Measurements from ENCODE around the gene UBR7. TPM values are rescaled to one million over a fixed set of nuclear protein-coding genes. Genes with fewer than 3 reads are reported as not detected.

The UBR7 gene, protein sequence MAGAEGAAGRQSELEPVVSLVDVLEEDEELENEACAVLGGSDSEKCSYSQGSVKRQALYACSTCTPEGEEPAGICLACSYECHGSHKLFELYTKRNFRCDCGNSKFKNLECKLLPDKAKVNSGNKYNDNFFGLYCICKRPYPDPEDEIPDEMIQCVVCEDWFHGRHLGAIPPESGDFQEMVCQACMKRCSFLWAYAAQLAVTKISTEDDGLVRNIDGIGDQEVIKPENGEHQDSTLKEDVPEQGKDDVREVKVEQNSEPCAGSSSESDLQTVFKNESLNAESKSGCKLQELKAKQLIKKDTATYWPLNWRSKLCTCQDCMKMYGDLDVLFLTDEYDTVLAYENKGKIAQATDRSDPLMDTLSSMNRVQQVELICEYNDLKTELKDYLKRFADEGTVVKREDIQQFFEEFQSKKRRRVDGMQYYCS
- total RNA-seq = 20.6 and 23.8 TPM in 2 replicates

DNA sequence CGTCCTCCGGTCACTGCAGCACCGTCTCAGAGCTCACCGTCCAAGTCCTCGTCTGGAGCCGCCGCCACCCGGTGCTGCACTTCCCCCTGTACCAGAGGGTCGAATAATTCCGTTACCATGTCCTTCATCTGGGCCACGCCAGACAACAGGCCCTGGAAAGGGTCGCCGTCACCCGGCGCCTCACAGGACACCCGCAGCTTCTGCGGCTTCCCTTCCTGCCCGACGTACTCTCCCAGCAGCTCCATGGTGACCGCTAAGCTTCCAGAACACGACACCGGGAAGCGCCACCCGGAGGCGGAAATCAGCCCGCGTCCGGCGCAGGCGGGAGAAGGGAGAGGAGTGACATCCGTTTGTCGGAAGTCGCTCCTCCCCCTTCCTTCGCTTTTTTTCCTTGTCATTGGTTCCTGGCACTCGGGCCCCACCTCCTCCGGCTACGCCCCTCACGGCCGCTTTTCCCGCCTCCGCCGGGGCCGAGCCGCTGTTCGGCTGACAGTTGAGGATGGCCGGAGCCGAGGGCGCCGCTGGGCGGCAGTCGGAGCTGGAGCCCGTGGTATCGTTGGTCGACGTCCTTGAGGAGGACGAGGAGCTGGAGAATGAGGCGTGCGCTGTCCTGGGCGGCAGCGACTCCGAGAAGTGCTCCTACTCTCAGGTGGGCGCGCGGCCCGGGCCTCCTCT is at the start of gene UBR7, which contains the start of gene GON7:
TSS of gene UBR7 (plus strand) at position 464 of the 675 bp plus-strand sequence. CDS start at position 500, 36 bp downstream.
TSS of gene GON7 (minus strand) at position 273 of the 675 bp plus-strand sequence. CDS start at position 245, 28 bp downstream.

GRCh38 chr14:93184391-93185348 is 22.4 kb upstream of the UBR7 start, which contains the start of the genes LYSET and MOAP1:
TSS of gene LYSET (plus strand) at chr14:93185317. CDS start at chr14:93185406, 89 bp downstream.
TSS of gene MOAP1 (minus strand) at chr14:93184897. CDS start at chr14:93184242, 655 bp downstream.

Other genes starting within 250 kb of the UBR7 start
- gene ITPK1, start 91.3 kb upstream of the UBR7 start, total RNA-seq = 23.3 and 31.7 TPM in 2 replicates
- gene MOAP1, start 22.4 kb upstream of the UBR7 start, total RNA-seq = 18.8 and 23.8 TPM in 2 replicates
- gene LYSET, start 21.9 kb upstream of the UBR7 start, total RNA-seq = 6.7 and 9.0 TPM in 2 replicates
- 5.5 and 6.2 TPM in 2 replicates for gene GON7, start 191 bp upstream of the UBR7 start, total RNA-seq
- gene BTBD7, start 125.8 kb downstream of the UBR7 start, total RNA-seq = 23.2 and 26.2 TPM in 2 replicates
- not detected in 2 replicates for gene COX8C, start 139.9 kb downstream of the UBR7 start, total RNA-seq
- gene UNC79, start 223.7 kb downstream of the UBR7 start, total RNA-seq = 0.07 and 0.33 TPM in 2 replicates

Data from smooth muscle cell of the pulmonary artery (primary cell).